Activated CD8-positive, alpha-beta memory T cell treated with anti-CD3 and anti-CD28 coated beads, Interleukin-2, amount 50 U/mL, for 4 hours (primary cell): ENCODE results near the gene ZCCHC17.
"Not testable (repeated sequence)": the region's sequence is repeated elsewhere in the genome, so short reads cannot be mapped to it uniquely, and the experiment has no call there.

Experiments used
- DNase-seq: peaks from one replicate; pipeline ENCODE4 v3.0.0-alpha.2; 2020

The ZCCHC17 gene

GRCh38 chr1:31371121-31371959 lies 74.5 kb downstream of the ZCCHC17 start:
- DNase-seq, result no peak

DNA sequence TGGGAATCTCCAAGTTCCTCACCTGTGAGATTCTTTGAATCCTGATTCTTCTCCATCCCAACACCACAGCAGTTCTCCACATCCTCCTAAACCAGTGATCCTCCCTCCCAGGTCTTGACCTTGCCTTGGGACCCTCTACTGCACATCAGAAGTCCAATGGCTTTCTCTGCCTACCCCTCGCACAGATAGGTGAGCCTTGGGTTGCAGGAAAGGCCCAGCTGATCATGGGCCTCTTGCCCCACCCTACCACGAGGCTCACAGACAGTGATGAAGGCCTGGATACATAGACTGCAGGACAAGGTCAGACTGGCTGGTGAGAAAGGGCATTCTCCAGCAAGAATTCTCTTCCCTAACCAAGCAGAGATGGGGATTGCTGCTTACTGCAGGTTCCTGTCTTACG lies 75.2 kb downstream of the ZCCHC17 start:
- DNase-seq, result no peak

DNA sequence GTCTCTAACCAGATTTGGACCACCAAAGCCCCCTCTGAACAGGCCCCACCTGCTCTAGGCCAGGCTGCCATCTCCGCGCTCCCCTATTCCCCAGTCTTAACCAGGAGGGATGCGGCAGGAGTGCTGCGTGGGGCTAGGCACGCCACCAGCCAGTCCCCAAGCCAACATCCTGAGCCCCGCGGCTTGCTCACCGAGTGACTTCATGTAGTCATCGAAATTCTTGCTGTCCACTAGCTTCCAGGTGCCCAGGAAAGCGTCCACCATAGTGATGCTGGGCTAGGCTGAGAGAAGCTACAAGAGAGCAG lies 75.9 kb downstream of the ZCCHC17 start:
- DNase-seq, result no peak

DNA sequence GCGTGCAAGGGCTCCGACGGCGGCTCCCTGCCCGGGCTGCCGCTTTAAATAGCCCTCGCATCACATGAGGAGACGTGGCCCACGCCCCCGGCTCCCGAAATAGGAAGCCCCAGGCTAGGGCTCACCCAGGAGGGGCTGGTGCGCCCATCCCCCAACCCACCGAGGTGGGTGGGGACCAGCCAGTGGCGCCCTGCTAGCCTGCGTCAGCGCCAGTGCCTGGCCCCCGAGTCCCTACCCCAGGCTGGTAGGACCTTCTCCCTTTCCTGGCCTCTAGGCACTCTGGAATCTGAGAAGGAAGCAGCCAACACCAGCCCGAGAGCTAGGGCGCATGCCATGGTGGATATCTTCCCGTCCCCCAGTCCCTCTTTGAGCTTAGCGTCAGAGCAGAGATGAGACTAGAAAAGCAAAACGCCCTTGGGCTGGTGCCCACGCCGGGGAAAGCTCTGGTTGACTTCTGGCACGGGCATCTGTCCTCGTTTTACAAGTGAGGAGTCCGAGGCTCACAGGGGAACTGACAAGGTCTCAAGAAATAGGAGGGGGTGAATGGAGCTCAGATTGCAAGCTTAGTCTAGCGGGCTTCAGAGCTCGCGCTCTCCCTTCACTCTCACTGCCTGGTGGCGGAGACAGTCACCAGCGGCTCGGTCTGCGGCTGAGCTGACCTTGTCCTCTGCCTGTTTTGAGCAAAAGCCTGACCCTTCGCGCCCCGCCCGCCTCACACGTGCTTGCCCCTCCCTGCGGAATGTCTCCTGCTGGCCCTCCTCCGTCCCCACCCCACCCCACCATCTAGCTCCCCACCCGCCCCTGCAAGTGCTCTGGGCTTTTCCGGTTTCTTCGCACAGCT lies 76.4 kb downstream of the ZCCHC17 start, which contains the start of gene FABP3:
TSS of gene FABP3 (minus strand) at position 21 of the 841 bp plus-strand sequence. CDS start 62 bp downstream, outside the sequence.
- DNase-seq, result no peak

GRCh38 chr1:31373897-31374486 lies 77.2 kb downstream of the ZCCHC17 start:
- no peak for DNase-seq

- DNase-seq, result no peak
These were observed 77.8 kb downstream of the ZCCHC17 start for GRCh38 chr1:31374511-31375196.

DNA sequence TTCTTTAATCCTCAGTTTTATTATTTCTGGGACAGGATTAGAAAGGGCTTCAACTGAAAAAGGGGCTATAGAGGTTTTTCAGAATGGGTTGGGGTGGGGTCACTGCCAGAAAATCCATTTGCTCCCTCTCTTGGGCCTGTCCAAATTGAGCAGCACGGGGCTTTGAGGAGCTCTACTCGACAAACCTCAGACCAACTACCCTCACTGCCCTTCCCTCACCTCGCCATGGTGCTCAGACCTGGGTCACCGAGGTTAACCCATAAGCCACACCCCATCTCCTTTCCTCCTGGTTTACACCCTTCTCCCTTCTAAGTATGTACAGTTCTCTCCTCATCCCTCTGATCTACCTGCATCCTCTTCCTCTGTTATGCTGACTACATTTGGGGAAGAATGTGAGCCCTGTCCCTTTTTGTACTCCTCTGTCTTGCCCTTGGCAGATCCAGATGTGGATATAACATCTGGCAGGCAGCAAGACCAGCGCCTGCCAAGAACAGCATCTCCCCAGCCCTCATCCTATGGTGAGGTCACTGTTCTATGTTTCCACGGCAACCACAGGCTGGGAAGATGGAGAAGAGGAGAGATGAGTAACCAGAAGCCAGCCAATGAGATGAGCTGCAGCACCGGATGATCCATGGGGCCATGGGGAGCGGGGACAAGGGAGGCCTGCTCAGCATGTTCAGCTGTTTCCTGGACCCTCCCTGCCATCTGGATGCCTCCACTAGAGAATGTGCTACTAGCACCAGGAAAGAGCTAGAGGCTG lies 79.7 kb downstream of the ZCCHC17 start:
- no peak for DNase-seq

DNA sequence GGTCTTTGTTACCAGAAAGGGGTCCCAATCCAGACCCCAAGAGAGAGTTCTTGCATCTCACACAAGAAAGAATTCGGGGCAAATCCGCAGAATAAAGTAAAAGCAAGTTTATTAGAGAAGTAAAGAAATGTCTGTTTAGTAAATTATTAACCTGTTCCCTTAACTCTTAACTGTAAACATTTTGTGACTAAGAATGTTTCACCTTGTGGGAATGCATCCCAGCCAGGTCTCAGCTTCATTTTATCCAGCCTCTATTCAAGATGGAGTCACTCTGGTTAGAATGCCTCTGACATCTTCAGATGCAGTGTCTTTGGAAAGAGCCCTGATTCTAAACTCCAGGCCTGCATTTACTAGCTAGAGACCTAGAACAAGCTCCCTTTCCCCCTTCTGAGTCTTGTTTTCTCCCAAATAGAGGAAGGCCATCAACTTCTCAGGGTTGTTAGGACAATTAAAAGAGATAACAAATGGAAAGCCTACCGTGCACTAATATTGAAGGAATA lies 80.6 kb downstream of the ZCCHC17 start:
- DNase-seq, result no peak

DNA sequence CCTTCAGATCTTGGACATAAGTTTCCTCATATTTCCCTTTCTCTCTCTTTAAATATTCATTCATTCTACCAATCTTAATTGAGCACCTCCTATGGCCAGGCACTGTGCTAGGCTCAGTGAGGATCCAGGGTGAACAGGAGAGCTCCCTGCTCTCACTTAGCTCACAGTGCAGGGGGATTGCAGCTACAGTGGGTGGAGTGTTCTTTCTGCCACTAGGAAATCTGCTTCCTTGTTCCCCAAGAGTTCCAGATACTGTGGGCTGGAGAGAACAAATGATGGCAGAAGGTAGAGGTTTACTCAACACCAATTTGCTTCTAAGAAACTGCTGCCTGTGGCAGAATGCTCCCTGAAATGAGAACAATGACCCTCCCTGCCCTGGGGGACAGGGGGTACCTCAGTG lies 81.2 kb downstream of the ZCCHC17 start:
- no peak for DNase-seq

- no peak for DNase-seq
These were observed 83.3 kb downstream of the ZCCHC17 start for GRCh38 chr1:31380181-31380580.

DNA sequence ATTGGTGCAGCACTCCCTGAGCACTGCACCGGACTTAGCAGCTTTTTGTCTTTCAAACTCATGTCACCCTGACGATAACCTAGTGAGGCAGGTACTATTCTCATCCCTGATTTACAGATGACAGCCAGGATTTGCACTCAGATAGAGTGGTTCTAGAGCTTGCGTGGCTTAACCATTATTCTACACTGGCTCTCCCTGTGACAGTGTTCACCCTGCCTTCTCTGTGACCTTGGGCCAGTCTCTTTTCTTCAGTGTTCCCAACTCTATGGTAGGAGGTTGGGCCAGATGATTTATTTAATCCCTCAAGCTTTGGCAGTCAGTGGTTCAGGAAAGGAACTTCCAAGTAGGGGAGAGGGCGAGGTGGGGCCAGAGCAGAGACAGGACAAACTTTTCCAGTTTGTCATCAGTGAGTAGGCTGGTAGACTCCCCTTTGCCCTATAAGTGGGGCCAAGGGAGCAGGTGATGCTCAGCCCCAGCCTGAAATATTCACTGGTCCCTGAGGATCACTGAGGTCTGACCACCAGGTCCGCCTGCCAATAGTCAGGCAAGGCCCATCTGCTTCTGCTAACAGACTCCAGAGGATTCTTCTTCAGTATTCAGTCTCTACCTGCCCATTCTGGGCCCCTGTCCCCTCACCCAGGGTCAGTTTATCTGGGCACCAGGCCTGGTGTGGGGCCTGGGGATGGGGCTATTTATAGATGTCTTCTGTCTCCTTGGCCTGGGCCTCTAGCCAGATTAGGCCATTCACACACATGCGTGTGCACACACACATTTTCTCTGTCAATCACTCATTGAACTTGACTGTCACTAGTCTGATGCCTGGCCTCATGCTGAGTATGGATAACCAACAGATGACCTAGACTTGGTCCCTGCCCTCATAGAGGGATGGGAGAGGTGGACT lies 84.8 kb downstream of the ZCCHC17 start:
- no peak for DNase-seq

- no peak for DNase-seq
These were observed 85.7 kb downstream of the ZCCHC17 start for GRCh38 chr1:31382379-31382989.

DNA sequence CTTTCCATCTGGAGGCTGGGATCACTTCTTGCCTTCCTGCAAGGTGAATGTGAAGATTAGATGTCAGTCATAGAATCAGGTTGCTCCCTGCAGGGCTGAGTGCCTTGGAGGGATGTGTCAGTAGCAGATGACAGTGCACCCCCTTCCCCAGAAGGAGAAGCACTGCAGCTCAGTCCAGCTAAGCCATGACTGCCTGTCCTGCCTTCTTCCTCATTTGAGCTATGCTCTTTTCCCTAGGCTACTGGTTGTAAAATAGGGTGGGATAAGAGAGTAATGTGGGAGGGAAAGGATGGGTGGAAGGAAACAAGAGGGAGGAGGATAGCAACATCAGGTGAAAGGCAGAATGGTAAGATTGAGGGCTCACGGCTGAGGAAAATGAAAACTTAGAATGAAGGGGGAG lies 87.1 kb downstream of the ZCCHC17 start:
- no peak for DNase-seq

DNA sequence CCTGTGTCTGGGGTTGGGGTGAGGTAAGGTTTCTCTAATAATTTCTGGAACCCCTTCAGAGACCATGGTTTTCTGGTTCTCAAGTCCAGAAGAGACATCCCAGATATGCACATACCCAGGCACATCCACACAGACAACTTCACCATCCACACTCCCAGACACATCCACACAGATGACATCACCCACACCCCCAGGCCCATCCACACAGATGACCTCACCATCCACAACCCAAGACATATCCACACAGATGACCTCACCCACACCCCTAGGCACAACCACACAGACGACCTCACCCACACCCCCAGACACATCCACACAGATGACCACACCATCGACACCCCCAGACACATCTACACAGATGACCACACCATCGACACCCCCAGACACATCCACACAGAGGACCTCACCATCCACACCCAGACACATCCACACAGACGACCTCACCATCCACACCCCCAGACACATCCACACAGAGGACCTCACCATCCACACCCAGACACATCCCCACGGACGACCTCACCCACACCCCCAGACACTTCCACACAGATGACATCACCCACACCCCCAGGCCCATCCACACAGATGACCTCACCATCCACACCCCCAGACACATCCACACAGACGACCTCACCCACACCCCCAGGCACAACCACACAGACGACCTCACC lies 89.9 kb downstream of the ZCCHC17 start:
- not testable (repeated sequence) for DNase-seq

GRCh38 chr1:31387612-31388011 lies 90.8 kb downstream of the ZCCHC17 start:
- DNase-seq, result no peak

- no peak for DNase-seq
These were observed 92.8 kb downstream of the ZCCHC17 start for GRCh38 chr1:31389616-31390015.

DNA sequence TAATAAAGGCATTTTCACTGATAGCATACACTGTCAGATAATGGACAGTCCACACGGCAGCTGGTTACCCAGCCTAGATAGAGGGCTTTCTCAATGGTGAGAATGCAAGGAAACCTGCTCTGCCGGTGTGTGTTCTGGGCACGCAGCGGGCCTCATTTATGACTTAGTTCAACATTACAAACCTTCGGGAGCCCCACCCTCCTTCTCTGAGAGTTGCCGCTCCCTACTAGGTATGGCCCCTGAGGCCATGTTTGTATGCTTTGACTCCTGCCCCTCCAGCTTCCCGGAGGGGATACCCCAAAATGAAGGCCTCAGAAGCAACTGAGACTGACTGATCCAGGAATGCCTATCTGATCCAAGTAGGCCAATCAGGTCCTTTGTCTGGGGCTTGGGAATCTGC lies 93.2 kb downstream of the ZCCHC17 start:
- DNase-seq, result no peak

GRCh38 chr1:31393463-31393862 lies 96.6 kb downstream of the ZCCHC17 start:
- DNase-seq, result no peak

DNA sequence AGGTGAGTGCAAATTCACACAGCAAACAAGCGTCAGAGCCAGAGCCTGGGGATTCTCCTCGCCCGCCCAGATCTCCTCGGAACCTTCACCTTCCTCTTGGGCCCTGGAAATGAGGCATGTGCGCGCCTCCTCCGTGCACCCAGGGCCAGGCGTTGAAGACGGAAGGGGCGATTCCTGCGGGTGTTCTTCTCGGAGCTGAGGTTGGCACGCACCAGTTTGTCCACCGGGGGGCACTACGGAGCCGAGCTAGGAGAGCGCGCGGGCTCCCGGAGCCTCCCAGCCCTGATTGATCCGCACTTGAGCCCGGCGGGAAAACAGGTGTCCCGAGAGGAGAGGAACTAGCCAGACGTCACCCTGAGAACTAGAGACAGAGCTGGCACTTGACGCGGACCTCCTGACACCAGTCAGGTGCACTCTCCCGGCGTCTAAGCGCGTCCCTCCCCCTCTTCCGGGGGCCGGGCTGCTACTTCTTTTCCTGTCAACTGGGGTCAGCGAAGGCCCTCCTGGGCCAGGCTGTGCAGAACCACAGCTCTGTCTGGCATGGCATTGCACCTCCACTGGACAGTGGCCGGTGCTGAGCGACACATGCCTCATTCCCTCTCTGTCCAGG lies 97.9 kb downstream of the ZCCHC17 start:
- peak; percentile 79 for DNase-seq
